ENCODE results near the gene GLIS1. TPM values are rescaled to one million over a fixed set of nuclear protein-coding genes. Genes with fewer than 3 reads are reported as not detected.
A peak's percentile ranks its signal among the peaks of the same experiment; 100 is the strongest.

GLIS1 gene
- total RNA-seq, 1 experiment from 2014 or later, result 0.28 TPM

DNA sequence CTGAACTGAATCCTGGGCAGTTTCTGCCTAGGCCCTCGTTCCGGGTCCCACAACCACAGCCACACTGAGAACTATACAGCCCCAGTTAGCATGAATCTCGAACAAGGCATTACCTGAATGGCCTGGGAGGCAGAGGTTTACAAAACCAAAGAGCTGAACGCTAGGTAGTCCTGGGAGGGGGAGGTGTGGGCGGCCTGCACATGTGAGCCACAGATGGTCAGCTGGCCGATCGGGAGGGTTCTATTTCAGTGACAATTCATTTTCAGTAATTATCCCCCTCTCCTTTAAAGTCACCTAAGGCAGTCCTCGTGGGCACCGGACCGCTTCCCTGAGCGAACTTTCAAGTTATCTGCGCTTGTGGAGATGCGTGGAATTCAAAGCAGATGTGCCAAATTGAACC is 111.9 kb downstream of the GLIS1 start:
- H4K5ac ChIP-seq (ENCODE audit: insufficient read length, low read depth, low read length), result no peak overlapping the region
- no peak overlapping the region for H3K9ac ChIP-seq (ENCODE audit: extremely low read depth, insufficient read length, low read length)
- H4K8ac ChIP-seq (replicated peaks; ENCODE audit: insufficient read length, low read depth, low read length), result no peak overlapping the region
- H3K79me2 ChIP-seq (ENCODE audit: insufficient read depth, low read length), result no peaks in the 10 kb centered on the region
- no peaks in the 10 kb centered on the region; the same call in 1 of the 2 replicates for H3K27me3 ChIP-seq (ENCODE audit: insufficient read depth, low read length)
- H3K4me3 Mint-ChIP-seq, result no peak overlapping the region
- no peak overlapping the region for H3K4ac ChIP-seq (ENCODE audit: low read depth, low read length)
- H2AK5ac ChIP-seq (ENCODE audit: insufficient read length, low read length), result no peak overlapping the region
- H3K18ac ChIP-seq (ENCODE audit: insufficient read length, low read depth, low read length), result no peak overlapping the region
- no peak overlapping the region for H3K23ac ChIP-seq (ENCODE audit: insufficient read length, low read depth, low read length)
- no peak overlapping the region for H3T11ph ChIP-seq (ENCODE audit: low read length)
- DNase-seq, result peak; percentile 20
- no peak overlapping the region for H3K14ac ChIP-seq (ENCODE audit: insufficient read depth, low read length)
- no peaks in the 10 kb centered on the region for H3K9me3 ChIP-seq (ENCODE audit: control insufficient read depth, low read depth, low read length)
- no peaks in the 10 kb centered on the region for H4K20me1 ChIP-seq (ENCODE audit: control insufficient read depth, insufficient read depth, insufficient read length)
- H3K4me1 ChIP-seq (ENCODE audit: insufficient read depth, low read length), result no peaks in the 10 kb centered on the region
- H4K91ac ChIP-seq (ENCODE audit: insufficient read length, low read depth, low read length), result no peak overlapping the region
- no peak overlapping the region for H3K56ac ChIP-seq (ENCODE audit: insufficient read length, low read depth, low read length)
- H3K4me1 Mint-ChIP-seq, result peaks cover 0 to 8% of the 10 kb centered on the region in 2 experiments; a peak in 1 of 4 replicates
- TF ChIP-seq, protein P1, sequence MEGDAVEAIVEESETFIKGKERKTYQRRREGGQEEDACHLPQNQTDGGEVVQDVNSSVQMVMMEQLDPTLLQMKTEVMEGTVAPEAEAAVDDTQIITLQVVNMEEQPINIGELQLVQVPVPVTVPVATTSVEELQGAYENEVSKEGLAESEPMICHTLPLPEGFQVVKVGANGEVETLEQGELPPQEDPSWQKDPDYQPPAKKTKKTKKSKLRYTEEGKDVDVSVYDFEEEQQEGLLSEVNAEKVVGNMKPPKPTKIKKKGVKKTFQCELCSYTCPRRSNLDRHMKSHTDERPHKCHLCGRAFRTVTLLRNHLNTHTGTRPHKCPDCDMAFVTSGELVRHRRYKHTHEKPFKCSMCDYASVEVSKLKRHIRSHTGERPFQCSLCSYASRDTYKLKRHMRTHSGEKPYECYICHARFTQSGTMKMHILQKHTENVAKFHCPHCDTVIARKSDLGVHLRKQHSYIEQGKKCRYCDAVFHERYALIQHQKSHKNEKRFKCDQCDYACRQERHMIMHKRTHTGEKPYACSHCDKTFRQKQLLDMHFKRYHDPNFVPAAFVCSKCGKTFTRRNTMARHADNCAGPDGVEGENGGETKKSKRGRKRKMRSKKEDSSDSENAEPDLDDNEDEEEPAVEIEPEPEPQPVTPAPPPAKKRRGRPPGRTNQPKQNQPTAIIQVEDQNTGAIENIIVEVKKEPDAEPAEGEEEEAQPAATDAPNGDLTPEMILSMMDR (conservative IDR thresholded peaks at IDR 0.05), result no peak
- H2BK5ac ChIP-seq (ENCODE audit: insufficient read length, low read length), result no peak overlapping the region
- H2BK120ac ChIP-seq (ENCODE audit: low read depth, low read length, poor library complexity, severe bottlenecking), result no peak overlapping the region
- H3K27ac ChIP-seq (ENCODE audit: insufficient read length, low read depth, low read length), result no peak overlapping the region
- no peak overlapping the region for H2BK12ac ChIP-seq (ENCODE audit: insufficient read length, low read depth, low read length)
- no peaks in the 10 kb centered on the region; a peak in 1 of 7 replicates for H3K36me3 Mint-ChIP-seq (ENCODE audit: insufficient read depth in 1 of 3, low read depth in 3 of 3)
- WGBS (ENCODE audit: extremely low coverage, insufficient read length, low lambda C conversion rate), result no CpG with 5 or more reads among the region's 13 CpGs
- H3K23me2 ChIP-seq (ENCODE audit: insufficient read length, low read depth, low read length, poor library complexity, severe bottlenecking), result no peaks in the 10 kb centered on the region
- no peak overlapping the region for H2AFZ ChIP-seq (ENCODE audit: low read length)
- H3K79me1 ChIP-seq (ENCODE audit: insufficient read depth, low read depth, low read length, poor library complexity, severe bottlenecking), result no peaks in the 10 kb centered on the region
- no peak overlapping the region for H2BK20ac ChIP-seq (ENCODE audit: low read depth, low read length, poor library complexity, severe bottlenecking)
- no peaks in the 10 kb centered on the region for H3K9me3 Mint-ChIP-seq
- H3K27ac Mint-ChIP-seq, result peak overlapping the region in 2 of 3 experiments; percentile 50 to 66; a peak in 2 of 7 replicates
- peaks cover 1% of the 10 kb centered on the region; the same call in 1 of the 2 replicates for H3K27me3 Mint-ChIP-seq (ENCODE audit: low read depth)
- no peak overlapping the region for H3K4me2 ChIP-seq (ENCODE audit: insufficient read depth, insufficient read length, low read length)
- H2BK15ac ChIP-seq (ENCODE audit: low read depth, low read length), result no peak overlapping the region
